Activated naive CD4-positive, alpha-beta T cell treated with anti-CD3 and anti-CD28 coated beads, Interleukin-2, amount 50 U/mL, for 72 hours (primary cell): ENCODE data around the gene SCN10A. TPM values are rescaled to one million over a fixed set of nuclear protein-coding genes. Genes with fewer than 3 reads are reported as not detected.

ENCODE experiments used
- ATAC-seq, 2 donors: fragments of 150-1000 bp; cut with Tn5 transposase; 2 replicates each; pipeline ENCODE4 v1.10.0; 2021; ENCODE audit warnings: mild to moderate bottlenecking in 2 of 2, moderate library complexity in 2 of 2
- DNase-seq, 2 donors: peaks; one replicate each; pipeline ENCODE4 v3.0.0; 2021 to 2022; ENCODE audit warnings: low spot score in 2 of 2
- H3K27ac Mint-ChIP-seq, 2 donors: one replicate each; pipeline ENCODE4 v1.8.0; 2022; ENCODE audit warnings: mild to moderate bottlenecking in 2 of 2, mixed read lengths in 2 of 2
- H3K36me3 Mint-ChIP-seq, 2 donors: one replicate each; pipeline ENCODE4 v1.8.0; 2022; ENCODE audit warnings: mixed read lengths in 2 of 2
- H3K9me3 Mint-ChIP-seq, 2 donors: one replicate each; pipeline ENCODE4 v1.8.0; 2022; ENCODE audit warnings: mixed read lengths in 2 of 2
- total RNA-seq, 2 donors: library from RNA; stranded (reverse); gene quantifications; one replicate each; pipeline ENCODE4 v1.2.3, GENCODE V29; 2022

SCN10A gene
- not detected for total RNA-seq

DNA sequence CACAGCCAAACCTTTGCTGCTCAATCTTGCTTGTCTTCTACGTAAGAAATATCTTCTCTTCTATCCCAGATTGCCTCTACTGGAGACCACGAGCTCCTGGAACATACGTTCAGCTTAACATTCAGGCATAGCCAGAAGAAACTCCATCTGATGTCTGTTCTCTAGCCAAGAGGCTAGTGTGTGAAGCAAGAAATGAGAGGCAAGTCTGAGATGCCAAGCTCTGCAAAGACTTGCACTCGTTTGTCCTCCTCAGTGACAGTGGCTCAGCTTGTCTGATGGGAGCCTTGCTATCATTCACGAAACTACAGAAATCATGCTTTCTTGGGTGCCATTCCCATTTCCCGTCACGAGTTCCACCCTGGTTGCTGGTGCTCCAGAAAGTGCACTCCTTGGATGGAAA lies at the start of gene SCN10A:
SCN10A (minus strand) TSS at position 192 of the 400 bp plus-strand sequence. CDS start 22,207 bp downstream, outside the sequence.
- Mint-ChIP-seq H3K9me3 (no peaks in the 10 kb centered on the region), H3K27ac (no peak within 1 kb of the TSS), H3K36me3 (no peaks in the 10 kb centered on the region)
- DNase-seq (no peak), ATAC-seq (no peak)

GRCh38 chr3:38853011-38853410 lies 37.0 kb upstream of the SCN10A start:
- H3K36me3 Mint-ChIP-seq = peaks cover 0 to 4% of the 10 kb centered on the region in 2 donors
- H3K27ac Mint-ChIP-seq = no peak overlapping the region
- ATAC-seq (no peak), DNase-seq (no peak)
- H3K9me3 Mint-ChIP-seq = no peaks in the 10 kb centered on the region

GRCh38 chr3:38843898-38844297 lies 27.9 kb upstream of the SCN10A start:
- no peak for DNase-seq
- H3K36me3 Mint-ChIP-seq = peaks cover 0 to 5% of the 10 kb centered on the region in 2 donors
- ATAC-seq = peak; percentile 36 to 70
- no peaks in the 10 kb centered on the region for H3K9me3 Mint-ChIP-seq
- H3K27ac Mint-ChIP-seq = no peak overlapping the region

DNA sequence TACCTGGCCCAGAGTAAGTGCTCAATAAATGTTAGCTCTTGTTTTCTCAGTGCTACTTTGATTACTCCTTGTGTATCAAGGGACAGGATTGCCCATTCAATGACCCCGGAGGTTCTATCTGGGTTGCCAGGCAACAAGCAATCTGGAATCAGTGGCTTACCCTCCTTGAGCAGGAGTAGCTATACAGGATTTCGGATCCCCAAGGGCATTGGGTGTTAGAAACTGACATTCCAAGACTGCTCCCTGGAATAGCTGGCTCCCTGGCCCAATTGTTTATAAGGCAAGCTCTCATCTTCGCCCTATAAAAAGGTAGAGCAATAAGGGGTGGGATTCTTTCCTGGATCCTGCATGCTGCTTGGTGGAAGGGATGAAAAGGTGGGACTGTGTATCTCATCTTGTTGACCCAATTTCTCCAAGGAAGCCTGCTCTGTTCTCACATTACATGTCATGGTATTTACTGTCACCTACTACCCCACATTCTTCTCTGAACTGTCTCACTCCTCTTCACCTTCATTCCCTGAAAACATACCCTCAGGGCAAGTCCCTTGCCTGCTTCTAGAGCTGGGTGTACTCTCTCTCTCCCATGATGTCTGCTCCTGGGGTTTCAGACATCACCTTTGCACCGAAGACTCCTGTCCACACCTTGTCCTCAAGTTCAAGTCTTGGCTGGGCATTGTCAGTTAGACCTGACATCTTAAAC lies 26.4 kb upstream of the SCN10A start:
- H3K27ac Mint-ChIP-seq = no peak overlapping the region
- no peaks in the 10 kb centered on the region for H3K9me3 Mint-ChIP-seq

GRCh38 chr3:38840987-38841386 lies 25.0 kb upstream of the SCN10A start:
- no peaks in the 10 kb centered on the region for H3K9me3 Mint-ChIP-seq
- ATAC-seq (no peak), DNase-seq (no peak)
- H3K36me3 Mint-ChIP-seq = no peaks in the 10 kb centered on the region
- H3K27ac Mint-ChIP-seq = no peak overlapping the region

More for the DNA sequence above, 26.4 kb upstream of the SCN10A start:
- ATAC-seq (no peak), DNase-seq (no peak)
- peaks cover 0 to 5% of the 10 kb centered on the region in 2 donors for H3K36me3 Mint-ChIP-seq

DNA sequence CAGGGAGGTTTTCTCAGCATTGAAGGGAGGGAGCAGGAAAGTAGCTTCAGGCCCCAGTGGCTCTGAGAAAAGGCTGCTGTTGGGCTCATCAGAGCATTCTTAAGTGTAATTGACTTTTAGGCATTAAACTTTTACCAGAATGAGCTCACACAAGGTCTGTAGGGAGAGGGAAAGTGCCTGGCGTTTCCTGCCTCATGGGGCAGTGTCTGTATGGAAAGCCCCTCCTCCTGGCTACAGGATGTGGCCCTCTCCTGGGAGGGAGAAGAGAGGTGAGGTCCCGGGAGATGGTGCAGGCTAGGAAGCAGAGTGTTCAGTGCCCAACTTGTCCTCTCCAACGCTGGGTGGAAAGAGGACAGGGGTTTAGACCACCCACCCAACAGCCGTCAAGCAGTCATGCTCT lies 21.3 kb upstream of the SCN10A start:
- Mint-ChIP-seq H3K9me3 (no peaks in the 10 kb centered on the region), H3K27ac (no peak overlapping the region), H3K36me3 (no peaks in the 10 kb centered on the region)
- ATAC-seq = no peak
- DNase-seq = no peak

DNA sequence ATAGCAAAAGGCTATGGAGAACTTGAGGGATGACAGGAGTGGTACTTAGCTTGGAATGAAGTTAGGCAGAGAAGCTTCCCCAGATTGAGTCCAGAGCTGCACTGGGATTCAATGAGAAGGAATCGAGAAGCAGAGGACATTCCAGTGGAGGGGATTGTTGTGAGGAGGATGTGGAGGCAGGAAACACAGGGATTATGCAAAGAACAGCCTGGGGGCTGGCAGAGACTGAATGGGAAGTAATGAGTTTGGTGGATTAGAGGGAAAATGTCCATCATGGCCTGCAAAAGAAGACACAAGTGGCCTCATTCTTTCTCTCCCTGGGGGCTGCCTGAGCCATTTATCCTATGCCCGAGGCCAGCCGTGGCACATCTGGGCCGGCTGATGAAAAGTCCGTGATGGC lies 20.5 kb upstream of the SCN10A start:
- ATAC-seq (no peak), DNase-seq (no peak)
- H3K9me3 Mint-ChIP-seq = no peaks in the 10 kb centered on the region
- H3K36me3 Mint-ChIP-seq = no peaks in the 10 kb centered on the region
- no peak overlapping the region for H3K27ac Mint-ChIP-seq

- DNase-seq = no peak
Observed at GRCh38 chr3:38835939-38836338, 19.9 kb upstream of the SCN10A start.

DNA sequence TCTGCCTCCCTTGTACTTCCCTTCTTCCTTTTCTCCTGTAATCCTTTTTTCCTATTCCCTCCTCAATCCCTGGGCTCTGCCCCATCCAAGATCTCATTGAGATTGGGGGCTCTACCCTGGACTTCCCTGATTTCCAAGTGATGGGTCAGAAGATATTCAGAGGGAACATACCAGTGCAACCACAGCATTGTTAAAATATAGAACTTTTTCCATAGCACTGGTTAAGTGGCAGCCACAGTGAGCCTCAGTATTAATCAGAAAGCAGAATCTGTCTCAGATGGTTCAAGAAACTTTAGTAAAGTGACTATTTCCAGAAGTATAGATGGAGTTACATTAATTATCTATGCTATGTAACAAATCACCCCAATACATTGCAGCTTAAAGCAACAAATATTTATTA lies 18.7 kb upstream of the SCN10A start:
- Mint-ChIP-seq H3K27ac (peak overlapping the region in 1 of 2 donors; percentile 33), H3K9me3 (no peaks in the 10 kb centered on the region), H3K36me3 (no peaks in the 10 kb centered on the region)
- no peak for DNase-seq
- ATAC-seq = peak; percentile 49 to 60

More at GRCh38 chr3:38835939-38836338, 19.9 kb upstream of the SCN10A start:
- Mint-ChIP-seq H3K36me3 (no peaks in the 10 kb centered on the region), H3K27ac (peak overlapping the region in 1 of 2 donors; percentile 19), H3K9me3 (no peaks in the 10 kb centered on the region)
- ATAC-seq = no peak

DNA sequence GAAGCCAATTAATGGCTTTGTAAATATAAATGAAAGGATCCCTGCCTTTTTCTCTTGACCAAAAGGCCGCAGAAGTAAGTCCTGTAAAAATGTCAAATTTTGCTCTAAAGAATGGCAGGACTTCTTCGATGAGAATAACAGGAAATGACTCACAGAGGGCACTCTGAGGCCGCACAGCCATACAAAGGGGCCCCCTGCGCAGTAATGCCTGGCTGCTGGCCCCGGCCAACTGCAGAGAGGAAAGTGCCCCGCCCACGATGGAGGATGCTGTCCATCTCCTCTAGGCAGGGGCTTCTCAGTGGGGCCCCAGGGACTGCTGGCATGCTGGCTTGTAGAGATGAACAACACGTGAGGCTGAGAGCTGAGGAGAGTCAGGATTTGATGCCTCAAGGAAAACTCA lies 18.1 kb upstream of the SCN10A start:
- Mint-ChIP-seq H3K27ac (peak overlapping the region in 1 of 2 donors; percentile 33), H3K9me3 (no peaks in the 10 kb centered on the region), H3K36me3 (no peaks in the 10 kb centered on the region)
- ATAC-seq (peak; percentile 90 to 96), DNase-seq (peak in 1 of 2 donors; percentile 42)

DNA sequence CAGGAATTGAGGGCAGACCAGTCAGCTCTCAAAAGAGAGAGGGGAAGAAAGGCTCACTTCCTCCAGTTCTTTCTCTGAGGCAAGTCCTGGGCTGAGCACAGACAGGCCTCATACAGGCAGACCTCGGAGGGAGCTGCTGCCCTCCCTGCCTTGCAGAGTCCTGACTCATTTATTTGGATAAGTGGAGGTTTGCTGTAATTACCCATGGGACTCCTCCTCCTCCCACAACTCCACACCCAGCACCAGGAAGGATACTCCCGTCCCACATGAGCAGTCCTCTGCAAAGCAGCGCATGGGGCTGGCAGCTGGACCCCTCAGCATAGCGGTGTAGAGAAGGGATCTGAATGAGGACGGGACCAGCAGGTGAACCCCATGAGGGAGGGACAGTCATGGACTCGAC lies 13.4 kb upstream of the SCN10A start:
- H3K27ac Mint-ChIP-seq = no peak overlapping the region
- H3K36me3 Mint-ChIP-seq = no peaks in the 10 kb centered on the region
- DNase-seq (no peak), ATAC-seq (no peak)
- no peaks in the 10 kb centered on the region for H3K9me3 Mint-ChIP-seq

DNA sequence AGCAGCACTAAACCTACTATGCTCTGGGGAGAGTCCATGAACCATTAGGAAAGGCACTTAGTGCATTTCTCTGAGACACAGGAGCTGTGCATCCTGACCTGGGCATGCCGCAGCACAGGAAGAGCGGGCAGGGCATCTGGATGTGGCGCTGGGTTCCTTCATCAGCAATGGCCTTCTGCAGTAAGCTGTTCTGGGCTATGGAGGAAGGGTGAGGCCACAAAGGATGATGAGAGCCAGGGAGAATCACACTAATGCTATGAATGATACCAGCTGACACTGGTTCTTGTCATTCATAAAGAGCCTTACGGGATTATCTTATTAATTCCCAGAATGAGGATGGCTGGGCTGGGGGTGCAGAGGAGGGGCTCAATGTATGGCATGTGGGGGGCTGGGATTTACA lies 12.7 kb upstream of the SCN10A start:
- ATAC-seq (no peak), DNase-seq (no peak)
- H3K36me3 Mint-ChIP-seq = no peaks in the 10 kb centered on the region

GRCh38 chr3:38827791-38828190 lies 11.8 kb upstream of the SCN10A start:
- DNase-seq (no peak), ATAC-seq (no peak)
- H3K9me3 Mint-ChIP-seq = no peaks in the 10 kb centered on the region
- H3K36me3 Mint-ChIP-seq = no peaks in the 10 kb centered on the region
- H3K27ac Mint-ChIP-seq = no peak overlapping the region

More for the DNA sequence above, 12.7 kb upstream of the SCN10A start:
- Mint-ChIP-seq H3K9me3 (no peaks in the 10 kb centered on the region), H3K27ac (peak overlapping the region in 1 of 2 donors; percentile 89)

DNA sequence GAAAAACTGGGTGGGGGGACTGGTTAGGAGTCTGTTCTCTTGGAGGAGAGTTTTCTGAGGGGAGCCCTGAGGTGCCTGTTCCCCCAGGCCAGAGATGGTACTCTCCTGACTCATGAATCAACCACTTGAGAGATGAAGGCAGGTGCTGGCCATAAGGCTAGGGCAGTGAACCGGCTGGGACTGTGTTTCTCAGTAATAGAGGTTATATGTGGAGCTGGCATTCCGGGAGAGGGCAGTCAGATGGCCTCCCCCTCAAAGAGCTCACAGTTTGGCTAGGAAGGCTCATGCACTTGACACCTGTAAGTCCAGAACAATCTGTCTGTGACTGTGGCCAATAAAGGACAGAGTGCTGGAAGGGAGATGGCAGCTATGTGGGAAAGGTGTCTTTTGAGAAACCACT lies 10.0 kb upstream of the SCN10A start:
- ATAC-seq (no peak), DNase-seq (no peak)
- Mint-ChIP-seq H3K9me3 (no peaks in the 10 kb centered on the region), H3K36me3 (no peaks in the 10 kb centered on the region), H3K27ac (no peak overlapping the region)

GRCh38 chr3:38824349-38824748 lies 8.3 kb upstream of the SCN10A start:
- no peak for ATAC-seq
- no peaks in the 10 kb centered on the region for H3K9me3 Mint-ChIP-seq
- no peaks in the 10 kb centered on the region for H3K36me3 Mint-ChIP-seq
- no peak overlapping the region for H3K27ac Mint-ChIP-seq
- no peak for DNase-seq

GRCh38 chr3:38823722-38824121 lies 7.7 kb upstream of the SCN10A start:
- no peaks in the 10 kb centered on the region for H3K36me3 Mint-ChIP-seq
- ATAC-seq (no peak), DNase-seq (no peak)
- no peak overlapping the region for H3K27ac Mint-ChIP-seq
- H3K9me3 Mint-ChIP-seq = no peaks in the 10 kb centered on the region

GRCh38 chr3:38823186-38823585 lies 7.2 kb upstream of the SCN10A start:
- Mint-ChIP-seq H3K9me3 (no peaks in the 10 kb centered on the region), H3K36me3 (no peaks in the 10 kb centered on the region), H3K27ac (no peak overlapping the region)
- no peak for DNase-seq
- no peak for ATAC-seq

DNA sequence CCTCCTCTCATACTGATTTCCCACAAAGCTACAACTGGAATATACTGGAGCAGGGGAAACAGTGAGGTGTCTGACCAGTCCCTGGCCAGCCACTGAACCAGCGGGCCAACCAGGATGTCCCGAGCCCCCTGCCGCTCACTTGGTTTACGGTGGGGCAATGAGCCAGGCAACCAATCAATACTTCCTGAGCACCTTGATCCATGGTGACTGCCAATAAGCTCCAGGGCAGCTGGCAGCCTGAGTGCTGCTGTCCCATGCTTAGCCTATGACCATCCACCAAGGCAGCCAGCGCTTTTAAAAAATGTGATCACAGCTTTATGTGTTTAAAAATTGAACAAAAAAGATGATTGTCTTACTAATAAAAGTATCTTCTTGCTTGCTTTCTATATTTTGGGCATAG lies 4.2 kb downstream of the SCN10A start:
- Mint-ChIP-seq H3K27ac (no peak overlapping the region), H3K36me3 (no peaks in the 10 kb centered on the region), H3K9me3 (peaks cover 0 to 4% of the 10 kb centered on the region in 2 donors)
- no peak for DNase-seq
- ATAC-seq = no peak
